Mucosa of stomach (tissue), 1 donor: ENCODE data around the gene SAMD10.
"Not testable (repeated sequence)": the region's sequence is repeated elsewhere in the genome, so short reads cannot be mapped to it uniquely, and the experiment has no call there.

ENCODE experiments used
- H3K27me3 ChIP-seq: one replicate; pipeline ENCODE4 v1.7.0; 2013; ENCODE audit warnings: mild to moderate bottlenecking, low read length; ENCODE audit not compliant: control insufficient read depth, insufficient read depth
- H3K36me3 ChIP-seq: one replicate; pipeline ENCODE4 v1.7.0; 2013; ENCODE audit warnings: low read length; ENCODE audit not compliant: control insufficient read depth, insufficient read depth
- H3K4me1 ChIP-seq: one replicate; pipeline ENCODE4 v1.7.0; 2013; ENCODE audit warnings: mild to moderate bottlenecking, low read length; ENCODE audit not compliant: control insufficient read depth, insufficient read depth
- H3K4me3 ChIP-seq: one replicate; pipeline ENCODE4 v1.7.0; 2013; ENCODE audit warnings: low read length
- H3K9ac ChIP-seq: one replicate; pipeline ENCODE4 v1.7.0; 2013; ENCODE audit warnings: mild to moderate bottlenecking, low read length, moderate library complexity
- H3K9me3 ChIP-seq: one replicate; pipeline ENCODE4 v1.7.0; 2013; ENCODE audit warnings: mild to moderate bottlenecking, low read length, moderate library complexity; ENCODE audit not compliant: control insufficient read depth
- donor health status: Pancreatic carcinoma.

The SAMD10 gene

DNA sequence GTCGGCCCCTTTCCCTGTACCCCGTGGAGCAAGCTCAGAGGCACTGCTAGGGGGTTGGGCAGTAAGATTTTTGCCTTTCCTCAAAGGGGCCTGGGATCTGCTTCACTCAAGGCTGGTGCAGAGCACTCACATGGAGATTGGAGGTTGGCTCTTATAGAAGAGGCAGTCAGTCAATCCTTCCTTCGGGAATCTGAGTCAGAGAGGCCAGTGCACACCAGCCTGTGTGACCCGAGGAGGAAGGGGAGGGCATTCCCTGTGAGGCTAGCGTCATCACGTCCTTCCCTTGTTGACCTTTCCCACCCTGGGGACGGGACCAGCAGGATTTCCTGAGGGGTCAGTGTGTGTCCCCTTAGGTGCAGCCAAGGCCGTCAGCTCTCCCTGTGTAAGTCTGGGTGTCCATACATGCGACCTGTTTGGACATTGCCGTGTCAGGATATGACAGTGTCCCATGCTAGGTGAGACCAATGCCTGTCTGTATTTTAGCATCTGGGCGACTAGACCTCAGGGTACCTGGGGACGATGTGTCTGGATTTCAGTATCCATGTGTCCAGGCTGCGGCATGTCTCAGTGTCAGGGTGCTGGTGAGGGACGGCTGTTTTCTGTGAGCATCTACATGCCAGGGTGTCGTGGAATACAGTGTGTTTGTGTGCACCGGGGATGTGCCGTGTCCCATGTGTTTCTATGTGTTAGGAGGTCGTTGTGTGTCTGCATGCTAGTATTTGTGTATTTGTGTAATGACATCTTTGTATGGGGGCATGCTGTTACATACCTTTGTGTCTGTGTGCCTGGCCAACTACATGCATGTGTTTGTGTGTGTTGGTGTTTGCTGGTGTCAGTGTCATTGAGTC, 6.9 kb downstream of the SAMD10 start:
- Histone ChIP-seq H3K9ac (no peak overlapping the region), H3K27me3 (peaks cover 4% of the 10 kb centered on the region), H3K36me3 (no peaks in the 10 kb centered on the region), H3K4me1 (peaks cover 35% of the 10 kb centered on the region), H3K9me3 (no peaks in the 10 kb centered on the region), H3K4me3 (no peak overlapping the region)

DNA sequence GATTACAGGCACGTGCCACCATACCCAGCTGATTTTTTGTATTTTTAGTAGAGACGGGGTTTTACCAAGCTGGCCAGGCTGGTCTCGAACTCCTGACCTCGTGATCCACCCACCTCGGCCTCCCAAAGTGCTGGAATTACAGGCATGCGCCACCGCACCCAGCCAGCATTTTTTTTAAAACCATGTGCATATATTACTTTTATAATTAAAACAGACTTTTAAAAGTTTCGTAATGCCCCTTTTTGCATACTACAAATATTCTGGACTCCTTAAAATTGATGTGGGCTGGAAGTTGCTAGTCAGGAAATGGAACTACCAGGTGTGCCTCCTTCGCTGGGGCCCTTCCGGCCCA, 7.5 kb downstream of the SAMD10 start:
- H3K27me3 ChIP-seq, H3K36me3 ChIP-seq, H3K9me3 ChIP-seq, H3K9ac ChIP-seq, H3K4me3 ChIP-seq: not testable (repeated sequence)
- H3K4me1 ChIP-seq: peaks cover 32% of the 10 kb centered on the region

GRCh38 chr20:63970714-63971431, 8.6 kb downstream of the SAMD10 start:
- Histone ChIP-seq H3K36me3 (peaks cover 5% of the 10 kb centered on the region), H3K4me1 (peaks cover 32% of the 10 kb centered on the region), H3K9ac (no peak overlapping the region), H3K4me3 (no peak overlapping the region), H3K9me3 (peaks cover 6% of the 10 kb centered on the region), H3K27me3 (peaks cover 4% of the 10 kb centered on the region)

DNA sequence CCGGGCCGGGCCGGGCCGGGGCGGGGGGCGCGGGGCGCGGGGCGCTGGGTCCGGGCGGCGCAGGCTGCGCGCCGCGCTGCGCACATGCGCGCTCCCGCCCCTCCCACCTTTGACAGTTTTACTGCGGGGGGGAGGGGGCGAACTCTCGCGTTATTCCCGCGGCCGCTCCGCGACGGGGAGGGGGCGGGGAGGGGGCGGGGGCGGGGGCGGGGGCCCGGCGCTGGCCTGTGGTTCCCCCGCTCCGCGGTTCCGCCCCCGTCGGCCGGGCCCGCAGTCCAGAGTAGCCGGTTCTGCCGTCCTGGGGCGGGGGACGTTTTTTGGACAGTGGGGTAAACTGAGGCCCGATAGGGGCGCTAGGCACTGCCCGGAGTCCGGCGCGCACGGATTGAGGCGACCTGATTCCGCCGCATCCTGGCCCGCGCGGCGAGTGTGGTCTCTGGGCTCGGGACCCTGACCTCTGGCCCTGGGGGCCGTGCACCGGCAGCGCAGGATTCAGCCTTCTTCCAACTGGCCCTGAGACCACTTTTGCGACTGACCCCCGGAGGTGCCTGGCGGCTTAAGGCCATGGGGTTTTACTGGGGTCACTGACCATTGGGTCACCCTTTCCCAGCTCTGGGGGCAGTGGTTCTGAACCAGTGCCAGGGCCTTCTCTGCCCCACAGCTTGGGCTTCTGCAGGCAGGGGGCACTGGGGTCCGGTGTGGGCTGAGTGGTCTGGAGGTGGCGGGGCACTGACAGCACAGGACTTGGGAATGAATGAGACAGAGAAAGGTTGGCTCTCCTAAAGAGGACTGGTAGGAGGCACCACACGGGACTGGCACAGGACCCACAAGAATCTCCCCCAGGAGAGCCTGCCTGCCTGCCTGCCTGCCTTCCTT, 9.4 kb downstream of the SAMD10 start, which contains the start of gene ZNF512B:
ZNF512B (minus strand) TSS at position 93 of the 876 bp plus-strand sequence. CDS start 1,980 bp downstream, outside the sequence.
- H3K36me3 ChIP-seq: peaks cover 5% of the 10 kb centered on the region
- H3K9ac ChIP-seq: peak within 1 kb of the TSS; percentile 76
- peaks cover 4% of the 10 kb centered on the region for H3K27me3 ChIP-seq
- H3K9me3 ChIP-seq: peaks cover 6% of the 10 kb centered on the region
- H3K4me1 ChIP-seq: peaks cover 32% of the 10 kb centered on the region
- H3K4me3 ChIP-seq: peak within 1 kb of the TSS; percentile 31

GRCh38 chr20:63968928-63969760, 10.3 kb downstream of the SAMD10 start:
- peak overlapping the region; percentile 76 for H3K9ac ChIP-seq
- H3K4me3 ChIP-seq: peak overlapping the region; percentile 31
- H3K9me3 ChIP-seq: peaks cover 6% of the 10 kb centered on the region
- peaks cover 23% of the 10 kb centered on the region for H3K4me1 ChIP-seq
- H3K27me3 ChIP-seq: peaks cover 4% of the 10 kb centered on the region
- peaks cover 5% of the 10 kb centered on the region for H3K36me3 ChIP-seq

- Histone ChIP-seq H3K4me3 (no peak overlapping the region), H3K4me1 (peaks cover 15% of the 10 kb centered on the region), H3K9ac (peak overlapping the region; percentile 76)
Measured at GRCh38 chr20:63968136-63968927, 11.1 kb downstream of the SAMD10 start.

GRCh38 chr20:63967330-63968135, 11.9 kb downstream of the SAMD10 start:
- Histone ChIP-seq H3K36me3 (peaks cover 5% of the 10 kb centered on the region), H3K9ac (no peak overlapping the region), H3K4me3 (no peak overlapping the region), H3K9me3 (peaks cover 6% of the 10 kb centered on the region), H3K4me1 (peaks cover 15% of the 10 kb centered on the region), H3K27me3 (peaks cover 4% of the 10 kb centered on the region)

More at GRCh38 chr20:63968136-63968927, 11.1 kb downstream of the SAMD10 start:
- peaks cover 5% of the 10 kb centered on the region for H3K36me3 ChIP-seq
- peaks cover 4% of the 10 kb centered on the region for H3K27me3 ChIP-seq
- peaks cover 6% of the 10 kb centered on the region for H3K9me3 ChIP-seq

DNA sequence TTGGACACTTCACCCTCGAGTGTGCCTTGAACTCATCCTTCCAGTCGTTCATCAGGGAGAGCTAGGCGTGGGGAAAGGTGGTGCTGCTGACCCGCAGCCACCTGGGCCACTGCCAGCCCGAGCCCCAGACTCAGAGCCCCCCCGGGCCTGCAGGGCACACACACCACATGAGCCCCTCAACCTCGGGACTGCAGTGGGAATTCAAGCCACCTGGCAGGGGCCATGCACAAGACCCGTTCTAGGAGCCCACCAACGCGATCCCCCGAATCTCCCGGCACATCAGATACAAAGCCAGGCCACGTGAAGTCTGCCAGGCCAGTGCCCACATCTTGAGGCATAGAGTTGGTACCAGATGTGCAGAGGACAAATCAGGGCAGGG, 12.5 kb downstream of the SAMD10 start:
- Histone ChIP-seq H3K27me3 (peaks cover 4% of the 10 kb centered on the region), H3K9ac (no peak overlapping the region), H3K4me1 (peaks cover 15% of the 10 kb centered on the region), H3K9me3 (peaks cover 6% of the 10 kb centered on the region), H3K4me3 (no peak overlapping the region), H3K36me3 (peaks cover 5% of the 10 kb centered on the region)

GRCh38 chr20:63966172-63966943, 13.1 kb downstream of the SAMD10 start:
- peaks cover 4% of the 10 kb centered on the region for H3K27me3 ChIP-seq
- no peak overlapping the region for H3K4me3 ChIP-seq
- H3K9me3 ChIP-seq: peaks cover 6% of the 10 kb centered on the region
- no peak overlapping the region for H3K9ac ChIP-seq
- H3K4me1 ChIP-seq: peaks cover 15% of the 10 kb centered on the region
- peaks cover 5% of the 10 kb centered on the region for H3K36me3 ChIP-seq
